HUES6 (cell line): ENCODE results near the gene VKORC1.
"Not testable (repeated sequence)": the region's sequence is repeated elsewhere in the genome, so short reads cannot be mapped to it uniquely, and the experiment has no call there.

Experiments
- H3K27ac ChIP-seq: 2 replicates; pipeline ENCODE4 v1.7.0; 2013; ENCODE audit warnings: low read depth, mild to moderate bottlenecking, low read length, inconsistent platforms
- H3K27me3 ChIP-seq: 2 replicates; pipeline ENCODE4 v1.6.1; 2013; ENCODE audit warnings: low read length; ENCODE audit not compliant: control insufficient read depth, insufficient read depth
- H3K36me3 ChIP-seq: 2 replicates; pipeline ENCODE4 v1.6.1; 2013; ENCODE audit warnings: low read length; ENCODE audit not compliant: control insufficient read depth, insufficient read depth
- H3K4me1 ChIP-seq: 2 replicates; pipeline ENCODE4 v1.6.1; 2013; ENCODE audit warnings: low read length; ENCODE audit not compliant: control insufficient read depth, insufficient read depth
- H3K4me3 ChIP-seq: 2 replicates; pipeline ENCODE4 v1.5.1; 2013; ENCODE audit warnings: low read depth, low read length
- H3K9ac ChIP-seq: one replicate; pipeline ENCODE4 v1.6.1; 2013; ENCODE audit warnings: mild to moderate bottlenecking, low read length
- H3K9me3 ChIP-seq: 2 replicates; pipeline ENCODE4 v1.6.1; 2013; ENCODE audit warnings: low read depth, low read length; ENCODE audit not compliant: control insufficient read depth, insufficient read depth

The VKORC1 gene

DNA sequence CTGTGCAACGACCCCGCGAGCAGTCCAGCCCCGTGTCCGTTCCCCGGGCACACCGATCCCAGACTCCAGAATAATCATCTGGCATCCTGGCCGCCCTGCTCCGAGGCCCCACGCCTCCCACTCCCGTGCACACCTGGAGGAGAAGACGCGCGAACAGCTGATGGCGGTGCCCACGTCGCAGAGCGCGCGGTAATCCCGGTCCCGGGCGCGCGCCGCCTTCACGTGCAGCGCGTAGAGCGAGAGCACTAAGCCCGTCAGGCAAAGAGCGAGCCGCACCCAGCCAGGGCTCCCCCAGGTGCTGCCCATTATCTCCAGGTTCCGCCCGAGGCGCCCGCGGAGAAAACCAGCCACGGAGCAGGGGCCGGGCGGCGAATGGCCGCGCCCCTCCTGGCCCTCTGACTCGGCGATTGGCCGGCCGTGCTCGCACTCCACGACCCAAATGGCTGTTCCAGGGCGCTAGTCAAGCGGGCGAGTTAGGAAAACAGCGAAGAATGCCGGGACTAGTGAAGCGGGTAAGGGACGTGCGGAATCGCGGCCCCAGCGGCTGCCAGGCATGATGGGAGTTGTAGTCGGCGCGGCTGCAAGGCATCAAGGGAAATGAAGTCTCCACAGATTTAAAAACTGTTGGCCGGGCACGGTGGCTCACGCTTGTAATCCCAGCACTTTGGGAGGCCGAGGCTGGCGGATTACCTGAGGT, at the start of gene VKORC1:
Gene VKORC1 (minus strand): TSS at position 374 of the 697 bp plus-strand sequence. CDS start 68 bp downstream, at position 306.
- Histone ChIP-seq H3K9me3 (no peaks in the 10 kb centered on the region), H3K27ac (peak within 1 kb of the TSS; percentile 53), H3K27me3 (no peaks in the 10 kb centered on the region), H3K9ac (peak within 1 kb of the TSS; percentile 92), H3K4me1 (peaks cover 4% of the 10 kb centered on the region; the same call in 1 of the 2 replicates), H3K36me3 (peaks cover 15% of the 10 kb centered on the region), H3K4me3 (peak within 1 kb of the TSS; percentile 85)

- Histone ChIP-seq H3K9me3 (no peaks in the 10 kb centered on the region), H3K27ac (no peak overlapping the region), H3K9ac (no peak overlapping the region), H3K36me3 (no peaks in the 10 kb centered on the region), H3K27me3 (peaks cover 47% of the 10 kb centered on the region), H3K4me1 (peaks cover 30% of the 10 kb centered on the region), H3K4me3 (no peak overlapping the region)
These were observed 49.1 kb upstream of the VKORC1 start for GRCh38 chr16:31143694-31144148.

DNA sequence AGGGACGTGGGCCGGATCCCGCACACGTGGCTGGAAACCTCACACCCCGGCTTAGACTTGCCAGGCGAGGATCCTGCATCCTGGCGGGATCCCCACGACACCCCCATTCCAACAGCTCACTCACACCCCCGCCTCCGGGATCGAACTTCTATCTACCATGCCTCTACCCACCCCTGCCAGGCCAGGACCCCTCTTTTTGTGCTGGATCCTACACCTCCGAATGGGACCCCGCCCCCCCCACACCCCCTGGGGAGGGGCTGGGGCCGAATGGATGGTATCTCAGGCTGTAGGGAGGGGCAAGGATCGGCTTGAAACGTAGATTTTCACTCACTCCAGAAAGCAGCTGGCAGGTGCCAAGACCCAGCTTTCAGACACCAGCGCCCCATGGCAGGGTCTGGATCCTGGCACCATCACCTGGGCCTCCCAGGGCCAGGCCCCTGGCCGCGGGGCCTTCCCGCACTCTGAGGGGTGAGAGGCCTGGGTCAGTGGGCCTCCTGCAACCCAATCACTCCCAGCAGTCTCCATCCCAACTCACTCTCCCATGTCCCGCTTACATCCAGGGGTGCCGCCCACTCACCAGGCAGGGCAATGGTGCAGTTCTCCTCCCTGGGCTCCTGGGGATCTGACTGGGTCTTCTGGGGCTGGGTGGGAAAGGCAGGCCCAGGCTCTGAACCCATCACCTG, 48.6 kb upstream of the VKORC1 start:
- H3K9me3 ChIP-seq = no peaks in the 10 kb centered on the region
- no peak overlapping the region for H3K27ac ChIP-seq
- H3K4me1 ChIP-seq = peaks cover 31% of the 10 kb centered on the region
- H3K9ac ChIP-seq = peak overlapping the region; percentile 47
- peaks cover 41% of the 10 kb centered on the region for H3K27me3 ChIP-seq
- H3K36me3 ChIP-seq = no peaks in the 10 kb centered on the region
- H3K4me3 ChIP-seq = peak overlapping the region; percentile 58

DNA sequence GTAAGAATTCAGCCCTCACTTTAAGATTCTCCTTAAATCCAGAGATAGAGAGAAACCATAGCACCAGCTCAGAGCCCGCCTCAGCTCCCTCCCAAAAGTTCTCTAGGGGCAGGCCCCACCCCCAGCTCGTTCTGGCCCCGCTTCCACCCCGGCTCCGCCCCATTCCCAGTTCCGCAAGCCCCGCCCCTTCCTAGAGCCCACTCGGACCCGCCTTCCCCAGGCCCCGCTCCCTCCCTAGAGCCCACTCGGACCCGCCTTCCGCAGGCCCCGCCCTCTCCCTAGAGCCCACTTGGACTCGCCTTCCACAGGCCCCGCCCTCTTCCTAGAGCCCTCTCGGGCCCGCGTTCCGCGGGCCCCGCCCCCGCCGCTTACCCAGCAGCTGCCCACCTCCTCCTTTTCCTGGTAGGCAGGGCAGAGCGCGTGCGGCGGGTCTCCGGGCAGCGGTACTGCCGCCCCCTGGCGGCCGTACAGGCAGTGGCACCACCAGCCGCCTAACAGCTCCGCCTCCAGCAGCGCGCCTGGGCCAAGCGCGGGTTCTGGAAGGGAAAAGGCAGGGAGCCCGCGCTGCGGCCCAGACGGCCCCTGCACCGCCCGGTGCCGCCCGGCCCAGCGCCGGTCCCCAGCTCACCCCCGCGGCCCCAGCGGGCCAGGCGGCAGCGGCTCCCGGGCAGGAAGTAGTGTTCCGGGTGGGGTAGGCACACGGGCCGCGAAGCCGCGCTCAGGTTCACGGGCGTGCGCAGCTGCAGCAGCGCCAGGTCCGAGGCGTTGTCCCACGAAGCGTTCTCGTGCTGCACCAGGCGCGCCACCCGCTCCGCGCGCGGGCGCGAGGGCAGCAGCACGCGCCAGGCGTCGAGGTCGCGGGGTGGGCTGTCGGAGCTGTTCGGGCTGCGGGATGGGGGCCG, 47.8 kb upstream of the VKORC1 start:
- Histone ChIP-seq H3K4me1 (peaks cover 29% of the 10 kb centered on the region), H3K9me3 (no peaks in the 10 kb centered on the region), H3K36me3 (no peaks in the 10 kb centered on the region), H3K9ac (peak overlapping the region; percentile 47), H3K27ac (peak overlapping the region; percentile 5; the same call in 1 of the 2 replicates), H3K4me3 (peak overlapping the region; percentile 58), H3K27me3 (peaks cover 33% of the 10 kb centered on the region)

GRCh38 chr16:31141489-31142108, 47.0 kb upstream of the VKORC1 start:
- Histone ChIP-seq H3K4me1 (peaks cover 29% of the 10 kb centered on the region), H3K36me3 (no peaks in the 10 kb centered on the region), H3K27me3 (peaks cover 25% of the 10 kb centered on the region), H3K9me3 (no peaks in the 10 kb centered on the region), H3K4me3 (peak overlapping the region; percentile 55), H3K9ac (peak overlapping the region; percentile 13), H3K27ac (peak overlapping the region; percentile 5; the same call in 1 of the 2 replicates)

DNA sequence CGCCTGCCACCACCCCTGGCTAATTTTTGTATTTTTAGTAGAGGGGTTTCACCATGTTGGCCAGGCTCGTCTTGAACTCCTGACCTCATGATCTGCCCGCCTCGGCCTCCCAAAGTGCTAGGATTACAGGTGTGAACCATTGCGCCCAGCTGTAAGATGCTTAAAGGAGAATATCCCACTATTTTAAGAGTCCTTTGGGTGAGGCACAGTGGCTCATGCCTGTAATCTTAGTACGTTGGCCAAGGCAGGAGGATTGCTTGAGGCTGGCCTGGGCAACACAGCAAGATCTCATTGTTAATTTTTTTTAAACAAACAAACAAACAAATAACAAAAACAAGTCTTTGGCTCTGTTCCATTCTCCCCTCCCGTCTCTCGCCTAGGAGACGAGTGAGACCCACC, 46.5 kb upstream of the VKORC1 start:
- Histone ChIP-seq H3K9ac (peak overlapping the region; percentile 13), H3K27me3 (peaks cover 20% of the 10 kb centered on the region), H3K4me1 (peaks cover 30% of the 10 kb centered on the region), H3K4me3 (peak overlapping the region; percentile 55; the same call in 1 of the 2 replicates), H3K27ac (peak overlapping the region; percentile 5; the same call in 1 of the 2 replicates)
- not testable (repeated sequence) for H3K36me3 ChIP-seq, H3K9me3 ChIP-seq

- peaks cover 44% of the 10 kb centered on the region for H3K4me1 ChIP-seq
- H3K27me3 ChIP-seq = peaks cover 13% of the 10 kb centered on the region
- no peaks in the 10 kb centered on the region for H3K9me3 ChIP-seq
- H3K4me3 ChIP-seq = peak overlapping the region; percentile 21
- peak overlapping the region; percentile 37; the same call in 1 of the 2 replicates for H3K27ac ChIP-seq
- H3K9ac ChIP-seq = peak overlapping the region; percentile 21
- H3K36me3 ChIP-seq = no peaks in the 10 kb centered on the region
These were observed 44.3 kb upstream of the VKORC1 start for GRCh38 chr16:31138621-31139578.

- not testable (repeated sequence) for H3K9me3 ChIP-seq, H3K9ac ChIP-seq, H3K27me3 ChIP-seq, H3K4me3 ChIP-seq, H3K27ac ChIP-seq
- Histone ChIP-seq H3K4me1 (peaks cover 50% of the 10 kb centered on the region), H3K36me3 (peaks cover 14% of the 10 kb centered on the region)
These were observed 42.4 kb upstream of the VKORC1 start for GRCh38 chr16:31136822-31137499.

DNA sequence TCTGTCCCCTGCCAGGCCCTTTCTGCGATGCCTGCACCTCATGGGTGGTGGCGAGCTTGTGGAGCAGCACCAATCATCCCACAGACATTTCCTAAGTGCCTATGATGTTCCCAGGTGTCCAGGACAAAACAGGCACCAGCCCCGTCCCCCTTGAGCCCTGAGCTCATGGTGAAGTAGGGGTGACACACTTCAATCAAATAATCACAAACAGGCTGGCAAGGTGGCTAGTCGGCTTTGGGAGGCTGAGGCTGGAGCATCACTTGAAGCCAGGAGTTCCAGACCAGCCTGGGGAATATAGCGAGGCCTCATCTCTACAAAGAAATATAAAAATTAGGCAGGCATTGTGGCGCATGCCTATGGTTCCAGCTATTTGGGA, 41.7 kb upstream of the VKORC1 start:
- no peak overlapping the region for H3K27ac ChIP-seq
- no peak overlapping the region for H3K9ac ChIP-seq
- H3K9me3 ChIP-seq = no peaks in the 10 kb centered on the region
- H3K4me3 ChIP-seq = no peak overlapping the region
- H3K36me3 ChIP-seq = peaks cover 20% of the 10 kb centered on the region
- peaks cover 48% of the 10 kb centered on the region for H3K4me1 ChIP-seq
- no peaks in the 10 kb centered on the region for H3K27me3 ChIP-seq
